ENCODE data around the gene MED12L. TPM values are rescaled to one million over a fixed set of nuclear protein-coding genes. Genes with fewer than 3 reads are reported as not detected.

MED12L gene
- polyA plus RNA-seq, 1 of the 3 experiments (the other 2 are of a cell fraction), result 0.03 TPM

GRCh38 chr3:151281671-151282324 is 196.3 kb downstream of the MED12L start:
- WGBS (ENCODE audit: low lambda C conversion rate), result 67% methylated on average over 9 of the region's 9 CpGs
- H3K79me2 ChIP-seq (ENCODE audit: insufficient read depth), result no peaks in the 10 kb centered on the region
- H3K9me3 ChIP-seq, result no peaks in the 10 kb centered on the region
- no peak overlapping the region for H2AFZ ChIP-seq (ENCODE audit: low read depth)
- H4K20me1 ChIP-seq (ENCODE audit: insufficient read depth), result no peaks in the 10 kb centered on the region
- H3K4me1 ChIP-seq (ENCODE audit: control insufficient read depth in 1 of 2, insufficient read depth in 2 of 2, low read depth in 1 of 2, low read length in 1 of 2), result peaks cover 0 to 2% of the 10 kb centered on the region in 2 experiments; a peak in 1 of 4 replicates
- H3K9ac ChIP-seq, result no peak overlapping the region
- H3K9me2 ChIP-seq, result no peaks in the 10 kb centered on the region
- H3F3A ChIP-seq (replicated peaks; ENCODE audit: insufficient read depth), result no peaks in the 10 kb centered on the region
- POLR2A ChIA-PET, result no interaction called here
- no peak overlapping the region for H3K27ac ChIP-seq (ENCODE audit: low read depth in 2 of 2, low read length in 1 of 2)
- no peaks in the 10 kb centered on the region for H3K27me3 ChIP-seq (ENCODE audit: insufficient read depth)
- CTCF ChIA-PET, result interaction anchor here (0.7 to 9.0 kb wide), 19 partner anchors 15 to 494 kb away, joined by 3 to 106 read pairs (median 4); no protein-coding TSS in a partner anchor
- H3K4me3 ChIP-seq (ENCODE audit: low read depth in 2 of 2, low read length in 1 of 2), result no peak overlapping the region
- no peak overlapping the region for H3K4me2 ChIP-seq
- H3K36me3 ChIP-seq (replicated peaks in 1 of 2; ENCODE audit: control insufficient read depth in 1 of 2, insufficient read depth in 2 of 2, low read length in 1 of 2), result no peaks in the 10 kb centered on the region
- no peak for DNase-seq
- TF ChIP-seq MAX (IDR thresholded peaks at IDR 0.05; ENCODE audit: low read depth) (no peak), YY1 (IDR thresholded peaks at IDR 0.05; ENCODE audit: low read depth) (no peak), USF1 (IDR thresholded peaks at IDR 0.05; ENCODE audit: borderline replicate concordance, low read depth) (no peak), PBX3 (IDR thresholded peaks at IDR 0.05) (no peak), RCOR1 (IDR thresholded peaks at IDR 0.05; ENCODE audit: low read length) (no peak), CTCF (IDR thresholded peaks at IDR 0.05) (no peak), FOSL2 (IDR thresholded peaks at IDR 0.05; ENCODE audit: borderline replicate concordance, low read depth) (no peak), RFX5 (IDR thresholded peaks at IDR 0.05; ENCODE audit: low read length) (no peak), POLR2AphosphoS5 (IDR thresholded peaks at IDR 0.05; ENCODE audit: low read depth, low read length) (no peak), NRF1 (IDR thresholded peaks at IDR 0.05; ENCODE audit: low read depth, low read length) (no peak), FOXM1 (IDR thresholded peaks at IDR 0.05; ENCODE audit: low read depth) (no peak)

- WGBS (ENCODE audit: low lambda C conversion rate), result 0% methylated on average over 1 of the region's 1 CpG
- Histone ChIP-seq H3K9ac (no peak overlapping the region), H3K9me2 (no peaks in the 10 kb centered on the region), H4K20me1 (ENCODE audit: insufficient read depth) (no peaks in the 10 kb centered on the region), H3K4me2 (no peak overlapping the region), H3K79me2 (ENCODE audit: insufficient read depth) (no peaks in the 10 kb centered on the region), H3K36me3 (replicated peaks in 1 of 2; ENCODE audit: control insufficient read depth in 1 of 2, insufficient read depth in 2 of 2, low read length in 1 of 2) (no peaks in the 10 kb centered on the region), H3K9me3 (no peaks in the 10 kb centered on the region), H3K4me3 (ENCODE audit: low read depth in 2 of 2, low read length in 1 of 2) (no peak overlapping the region; a peak in 1 of 4 replicates), H3K27ac (ENCODE audit: low read depth in 2 of 2, low read length in 1 of 2) (no peak overlapping the region), H3F3A (replicated peaks; ENCODE audit: insufficient read depth) (no peaks in the 10 kb centered on the region), H2AFZ (ENCODE audit: low read depth) (no peak overlapping the region), H3K27me3 (ENCODE audit: insufficient read depth) (no peaks in the 10 kb centered on the region), H3K4me1 (ENCODE audit: control insufficient read depth in 1 of 2, insufficient read depth in 2 of 2, low read depth in 1 of 2, low read length in 1 of 2) (peaks cover 0 to 2% of the 10 kb centered on the region in 2 experiments; a peak in 1 of 4 replicates)
- peak; percentile 50 for DNase-seq
- POLR2A ChIA-PET, result no interaction called here
- CTCF ChIA-PET, result interaction anchor here (0.6 to 9.0 kb wide), 26 partner anchors 15 to 491 kb away, joined by 3 to 106 read pairs (median 3); no protein-coding TSS in a partner anchor
- TF ChIP-seq RAD21 (IDR thresholded peaks at IDR 0.05; ENCODE audit: low read length) (peak; percentile 89), EP300 (IDR thresholded peaks at IDR 0.05; ENCODE audit: borderline replicate concordance in 1 of 2, low read depth in 1 of 2, low read length in 1 of 2) (no peak), TEAD4 (IDR thresholded peaks at IDR 0.05; ENCODE audit: borderline replicate concordance, insufficient read depth) (no peak), RCOR1 (IDR thresholded peaks at IDR 0.05; ENCODE audit: low read length) (no peak), JUND (IDR thresholded peaks at IDR 0.05) (no peak), ZBTB33 (IDR thresholded peaks at IDR 0.05; ENCODE audit: borderline replicate concordance, low read depth) (no peak), CTCF (IDR thresholded peaks at IDR 0.05) (peak; percentile 76), EZH2phosphoT487 (IDR thresholded peaks at IDR 0.05; ENCODE audit: borderline replicate concordance, low read depth) (no peak), RXRA (IDR thresholded peaks at IDR 0.05; ENCODE audit: borderline replicate concordance, low read depth) (no peak), GATA2 (CRISPR knock-in tag; IDR thresholded peaks at IDR 0.05) (no peak)
These were observed 197.5 kb downstream of the MED12L start for GRCh38 chr3:151282921-151283320.

All from SK-N-SH (cell line).